CD4-positive, alpha-beta T cell treated with Interleukin-15 for 4 hours (primary cell): Measurements from ENCODE around the gene RRM1.
"Not testable (repeated sequence)": the region's sequence is repeated elsewhere in the genome, so short reads cannot be mapped to it uniquely, and the experiment has no call there.

Source experiments
- DNase-seq: peaks from one replicate; pipeline ENCODE4 v3.0.0-alpha.2; 2020; ENCODE audit warnings: low spot score

The RRM1 gene

DNA sequence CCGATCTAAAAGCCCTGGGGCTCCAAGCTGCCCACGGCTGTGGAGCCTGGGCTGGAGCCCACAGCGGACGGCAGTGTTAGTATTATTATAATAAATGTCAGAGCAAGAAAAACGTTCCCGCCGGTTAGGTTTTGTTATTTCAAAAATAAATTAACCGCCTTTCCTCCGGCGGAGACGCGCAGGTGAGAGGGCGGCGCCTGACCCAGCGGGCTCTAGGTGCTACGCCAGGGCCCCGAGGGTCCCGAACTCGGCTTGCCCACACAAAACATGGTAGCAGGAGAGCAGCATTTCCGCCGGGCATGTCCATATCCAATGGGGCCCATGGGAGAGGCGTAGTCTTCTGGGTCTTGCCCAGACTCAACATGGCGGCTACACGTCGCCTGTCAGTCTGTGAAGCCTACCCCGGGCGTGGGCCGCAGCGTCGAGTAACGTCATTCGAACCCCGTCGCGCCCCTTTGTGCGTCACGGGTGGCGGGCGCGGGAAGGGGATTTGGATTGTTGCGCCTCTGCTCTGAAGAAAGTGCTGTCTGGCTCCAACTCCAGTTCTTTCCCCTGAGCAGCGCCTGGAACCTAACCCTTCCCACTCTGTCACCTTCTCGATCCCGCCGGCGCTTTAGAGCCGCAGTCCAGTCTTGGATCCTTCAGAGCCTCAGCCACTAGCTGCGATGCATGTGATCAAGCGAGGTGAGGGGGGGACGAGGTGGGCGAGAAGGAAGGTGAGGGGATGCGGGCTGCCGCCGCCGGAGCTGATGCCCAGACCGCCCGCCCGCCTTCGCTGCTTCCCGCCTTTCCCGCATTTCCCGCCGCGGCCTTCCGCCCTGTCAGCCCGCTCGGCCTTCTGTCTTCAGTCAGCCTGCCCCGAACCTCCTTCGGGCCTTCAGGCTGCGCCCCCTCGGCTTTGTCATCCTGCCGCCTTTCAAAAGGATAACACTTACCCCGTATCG, at the start of gene RRM1:
TSS of gene RRM1 (plus strand) at position 452 of the 944 bp plus-strand sequence. CDS start at position 666, 214 bp downstream.
- peak; percentile 93 for DNase-seq

DNA sequence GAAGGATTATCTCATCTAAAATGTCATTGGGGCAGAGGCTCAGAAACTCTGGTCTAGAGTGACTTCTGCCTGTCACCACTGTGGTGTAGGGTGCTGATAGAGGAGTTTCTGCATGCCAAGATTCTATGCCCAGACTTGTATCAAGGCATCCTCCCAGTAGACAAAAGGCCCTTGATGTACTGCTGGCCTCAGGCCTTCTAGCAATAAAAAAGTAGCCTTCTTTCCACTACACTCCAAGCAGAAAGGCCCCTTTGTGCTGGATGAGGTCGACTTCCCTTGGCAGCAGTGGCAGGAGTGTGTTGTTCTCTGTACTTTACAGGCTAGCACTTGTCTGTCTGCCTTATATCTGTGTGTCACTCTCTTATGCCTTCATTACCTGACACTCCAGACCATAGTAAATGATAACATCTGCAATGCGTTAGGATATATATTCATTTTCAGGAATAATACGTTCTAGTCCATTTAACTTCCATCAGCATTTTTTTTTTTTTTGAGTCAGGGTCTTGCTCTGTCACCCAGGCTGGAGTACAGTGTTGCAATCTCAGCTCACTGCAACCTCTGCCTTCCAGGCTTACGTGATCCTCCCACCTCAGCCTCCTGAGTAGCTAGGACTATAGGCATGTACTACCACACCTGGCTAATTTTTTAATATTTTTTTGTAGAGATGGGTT, 49.5 kb upstream of the RRM1 start:
- no peak for DNase-seq

DNA sequence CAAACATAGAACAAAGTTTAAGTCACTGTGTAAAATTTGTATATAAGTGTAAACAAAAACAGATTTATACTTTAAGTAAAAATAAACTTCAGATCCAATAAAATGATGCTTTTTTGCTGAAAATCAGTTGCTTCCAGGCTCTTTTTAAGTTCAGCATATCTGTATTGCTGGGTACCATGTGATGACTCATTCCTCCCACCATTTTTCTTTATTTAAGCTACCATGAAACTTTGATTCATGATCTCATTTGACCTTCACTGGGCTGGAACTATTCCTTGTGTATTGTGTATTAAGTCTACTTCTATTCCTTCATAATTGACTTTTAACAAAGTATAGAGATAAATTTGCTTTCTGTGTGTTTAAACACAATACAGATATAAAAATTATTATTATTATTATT, 46.3 kb upstream of the RRM1 start:
- DNase-seq, result no peak

DNA sequence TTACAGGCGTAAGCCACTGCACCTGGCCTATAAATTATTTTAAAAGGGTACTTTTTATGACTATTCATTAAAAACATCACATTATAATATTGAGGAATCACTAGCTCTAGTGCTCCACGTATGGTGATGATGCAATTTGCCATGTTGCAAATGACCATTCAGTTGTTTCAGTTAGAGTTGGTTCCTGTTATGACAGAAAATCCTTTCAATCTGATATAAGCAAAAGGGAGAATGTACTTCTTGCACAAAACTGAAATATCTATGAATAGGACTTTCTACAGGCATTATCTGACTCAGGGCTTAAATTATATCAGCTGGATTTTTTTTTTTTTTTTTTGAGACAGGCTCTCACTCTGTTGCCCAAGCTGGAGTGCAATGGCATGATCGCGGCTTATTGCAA, 45.6 kb upstream of the RRM1 start:
- no peak for DNase-seq

DNA sequence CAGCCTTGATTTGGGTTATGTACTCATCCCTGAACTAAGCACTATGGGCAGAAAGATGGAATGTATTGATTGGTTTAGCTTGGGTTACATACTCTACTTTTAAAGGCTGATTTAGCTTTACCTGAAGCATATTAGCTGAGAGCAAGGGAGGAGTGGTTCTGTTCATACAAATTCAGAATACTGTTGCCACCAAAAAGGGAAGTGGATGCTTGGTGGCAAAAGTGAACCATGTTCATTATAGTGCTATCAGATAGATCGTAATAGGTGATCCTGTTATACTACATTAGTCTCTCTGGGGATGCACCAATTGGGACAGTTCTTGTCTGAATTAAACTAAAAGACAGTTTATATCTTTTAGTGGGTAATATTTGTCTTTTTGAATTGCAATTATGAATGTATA, 44.5 kb upstream of the RRM1 start:
- DNase-seq, result no peak

DNA sequence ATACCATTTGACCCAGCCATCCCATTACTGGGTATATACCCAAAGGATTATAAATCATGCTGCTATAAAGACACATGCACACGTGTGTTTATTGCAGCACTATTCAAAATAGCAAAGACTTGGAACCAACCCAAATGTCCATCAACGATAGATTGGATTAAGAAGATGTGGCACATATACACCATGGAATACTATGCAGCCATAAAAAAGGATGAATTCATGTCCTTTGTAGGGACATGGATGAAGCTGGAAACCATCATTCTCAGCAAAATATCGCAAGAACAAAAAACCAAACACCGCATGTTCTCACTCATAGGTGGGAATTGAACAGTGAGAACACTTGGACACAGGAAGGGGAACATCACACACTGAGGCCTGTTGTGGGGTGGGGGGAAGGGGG, 41.4 kb upstream of the RRM1 start:
- DNase-seq, result not testable (repeated sequence)

DNA sequence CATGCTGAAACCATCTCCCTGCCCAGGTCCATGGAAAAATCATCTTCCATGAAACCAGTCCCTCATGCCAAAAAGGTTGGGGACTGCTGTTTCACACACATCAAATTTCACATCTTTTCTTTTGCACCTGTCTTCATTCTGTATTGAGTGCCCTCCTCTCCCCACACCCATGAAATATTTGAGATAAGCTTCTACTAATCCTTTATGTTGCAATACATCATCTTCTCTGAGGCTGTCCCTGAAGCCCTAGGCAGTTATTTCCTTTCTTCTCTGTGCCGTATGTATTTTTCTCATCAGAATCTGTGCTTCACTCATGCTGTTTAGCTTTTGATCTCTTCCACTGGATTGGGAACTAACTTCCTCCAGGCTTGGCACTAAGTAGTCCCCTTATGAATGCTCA, 40.0 kb upstream of the RRM1 start:
- DNase-seq, result no peak

DNA sequence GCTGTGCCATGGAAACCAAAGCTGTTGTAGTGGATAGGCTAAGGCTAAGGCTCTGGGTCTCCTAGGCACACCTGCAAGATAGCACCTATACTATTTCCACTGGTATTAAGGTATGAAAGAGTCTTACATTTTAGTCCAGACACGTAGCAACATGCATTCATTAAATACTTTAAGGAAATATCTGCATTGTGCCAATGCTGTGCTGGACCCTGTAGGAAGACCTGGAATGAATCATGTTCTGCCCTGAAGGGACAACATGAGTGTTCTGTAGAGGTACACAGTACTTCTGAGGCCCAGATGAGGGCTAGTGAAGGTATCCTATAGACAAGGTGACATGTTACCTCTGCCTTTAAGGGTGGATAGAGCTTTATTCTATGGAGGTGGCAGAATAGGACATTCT, 35.2 kb upstream of the RRM1 start:
- DNase-seq, result no peak

DNA sequence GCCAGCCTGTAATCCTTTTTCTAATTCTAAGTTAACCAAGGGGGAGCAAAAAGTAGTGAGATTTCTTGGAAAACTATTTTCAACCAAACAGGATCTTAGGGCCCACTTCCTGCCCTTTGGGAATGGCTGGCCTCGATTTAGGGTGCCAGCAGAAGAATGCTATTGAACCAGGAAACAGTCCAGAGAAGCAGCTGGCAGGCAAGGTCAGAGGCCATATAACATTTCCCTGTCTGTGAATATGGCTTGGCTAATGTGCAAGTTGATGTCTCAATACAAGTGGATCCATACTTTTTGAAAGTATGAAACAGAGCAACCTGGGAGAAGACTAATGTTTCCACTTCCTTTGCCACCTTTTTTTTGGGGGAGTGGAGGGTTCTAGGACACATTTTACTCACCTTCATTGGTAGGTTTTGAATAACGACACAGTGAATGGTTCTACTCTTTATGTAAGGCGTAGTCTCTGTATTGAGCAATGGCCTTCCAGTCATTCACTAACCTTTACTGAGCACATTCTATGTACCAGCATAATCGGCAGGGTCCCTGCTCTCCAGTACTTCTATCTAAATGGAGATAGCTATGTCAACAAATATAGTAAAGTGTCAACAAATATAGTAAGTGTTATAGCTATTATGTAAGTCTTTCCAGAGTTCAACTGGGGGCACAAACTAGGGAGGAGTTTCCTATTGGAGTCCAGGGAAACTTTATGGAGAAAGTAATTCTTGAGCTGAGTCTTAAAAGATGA, 34.2 kb upstream of the RRM1 start:
- DNase-seq, result no peak

DNA sequence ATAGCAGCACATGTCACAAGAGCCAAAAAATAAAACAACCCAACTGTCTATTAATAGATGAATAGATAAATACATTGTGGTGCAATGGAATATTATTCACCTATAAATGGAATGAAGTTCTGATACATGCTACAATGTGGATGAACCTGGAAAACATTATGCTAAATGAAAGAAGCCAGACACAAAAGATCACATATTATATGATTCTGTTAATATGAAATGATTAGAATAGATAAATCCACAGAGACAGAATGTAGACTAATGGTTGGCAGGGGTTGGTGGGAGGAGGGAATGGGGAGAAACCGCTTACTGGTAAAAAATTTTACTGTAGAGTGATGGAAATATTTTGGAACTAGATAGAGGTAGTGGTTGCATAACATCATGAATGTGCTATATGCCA, 32.9 kb upstream of the RRM1 start:
- DNase-seq, result no peak

DNA sequence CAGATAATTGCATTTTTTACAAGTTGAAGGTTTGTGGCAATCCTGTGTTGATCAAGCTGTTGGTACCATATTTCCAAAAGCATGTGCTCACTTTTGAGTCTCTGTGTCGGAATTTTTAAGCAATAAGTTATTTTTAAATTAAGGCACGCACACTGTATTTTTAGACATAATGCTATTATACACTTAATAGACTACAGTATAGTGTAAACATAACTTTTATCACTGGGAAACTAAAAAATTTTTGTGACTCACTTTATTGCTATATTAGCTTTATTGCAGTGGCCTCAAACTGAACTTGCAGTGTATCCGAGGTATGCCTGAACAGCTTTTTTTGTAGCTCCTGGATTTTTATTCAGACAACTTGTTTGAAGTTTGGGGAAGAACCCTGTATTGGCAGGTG, 31.3 kb upstream of the RRM1 start:
- no peak for DNase-seq

DNA sequence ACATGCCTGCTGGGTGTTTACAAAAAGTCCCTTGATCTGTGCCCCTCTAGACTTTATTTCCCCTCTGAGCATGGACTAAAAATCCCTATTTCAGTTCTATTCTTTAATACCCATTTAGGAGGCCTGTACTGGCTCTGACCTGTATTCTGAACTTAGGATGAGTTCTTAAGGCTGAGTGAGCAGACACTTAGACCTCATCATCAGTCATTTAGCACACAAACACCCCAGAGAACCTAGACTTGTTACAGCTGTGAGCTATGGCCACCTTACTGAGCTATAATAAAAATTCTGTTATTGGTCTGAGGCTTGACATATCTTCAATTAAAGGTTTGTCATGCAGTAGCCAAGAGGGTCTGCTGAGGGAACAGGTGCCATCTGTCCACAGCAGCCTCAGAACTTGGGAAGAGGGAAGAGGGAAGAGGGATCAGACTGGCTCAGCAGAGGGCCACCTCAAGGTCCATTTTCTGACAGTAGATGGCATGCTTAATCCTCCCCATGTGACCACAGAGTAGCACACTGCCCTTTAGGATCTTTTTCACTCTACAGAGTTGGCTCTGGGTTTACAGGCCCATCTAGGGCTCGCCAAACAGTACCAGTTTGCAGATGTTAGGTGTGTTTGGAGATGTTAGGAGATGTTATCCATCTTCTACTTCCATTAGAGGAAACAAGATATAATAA, 30.2 kb upstream of the RRM1 start:
- DNase-seq, result no peak

DNA sequence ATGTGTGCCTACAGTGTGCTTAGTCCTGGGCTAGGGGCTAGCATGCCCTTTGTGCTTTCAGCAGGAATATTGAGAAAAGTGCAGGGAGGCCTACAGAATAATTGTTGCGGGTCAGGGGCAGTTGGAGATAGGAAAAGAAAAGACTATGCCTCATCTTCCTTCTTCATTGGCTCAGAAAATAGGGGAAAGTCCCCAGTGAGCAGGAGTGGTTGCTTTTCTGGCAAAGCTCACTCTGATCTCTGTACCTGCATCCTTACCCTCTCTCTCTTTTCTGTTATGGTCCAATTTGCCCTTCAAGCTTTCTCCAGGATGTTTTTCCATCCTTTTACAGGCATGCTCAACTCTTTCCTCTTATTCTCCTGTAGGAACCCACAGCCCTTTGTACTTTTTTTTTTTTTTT, 29.5 kb upstream of the RRM1 start:
- DNase-seq, result no peak

DNA sequence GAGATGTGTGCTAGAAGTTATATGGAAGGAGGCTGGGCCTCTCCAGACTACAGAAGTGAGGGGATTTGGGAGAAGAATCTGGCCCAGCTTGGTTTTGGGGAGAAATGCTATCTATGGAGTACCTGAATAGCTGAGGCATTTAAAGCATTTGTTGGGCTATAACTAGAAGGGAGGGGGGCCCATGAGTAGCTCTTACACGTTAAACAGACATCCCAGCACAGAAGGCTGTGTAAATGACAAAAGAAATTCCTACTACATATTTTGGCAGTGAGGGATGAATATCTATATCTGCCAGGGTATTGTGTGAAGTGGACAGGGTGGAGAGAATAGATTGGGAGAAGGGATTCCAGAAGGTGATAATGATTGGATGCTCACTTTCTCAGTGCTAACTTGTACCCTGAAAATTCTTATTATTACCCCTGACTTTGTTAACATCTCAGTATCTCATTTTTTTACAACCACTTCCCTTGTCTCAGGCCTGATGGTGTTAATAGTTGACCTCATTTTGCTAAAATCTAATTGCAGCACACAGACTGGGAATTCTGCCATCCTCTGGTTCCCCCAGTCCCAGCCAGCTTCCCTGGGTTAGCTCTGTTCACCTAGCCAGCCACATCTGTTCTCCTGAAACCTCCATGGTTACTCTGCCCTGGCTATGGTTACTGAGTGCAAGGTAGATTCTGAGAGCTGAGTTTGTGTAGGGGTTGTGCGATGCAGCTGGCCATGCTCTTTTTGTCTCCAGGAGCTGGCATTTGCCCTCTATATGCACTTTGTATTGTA, 28.8 kb upstream of the RRM1 start:
- no peak for DNase-seq

DNA sequence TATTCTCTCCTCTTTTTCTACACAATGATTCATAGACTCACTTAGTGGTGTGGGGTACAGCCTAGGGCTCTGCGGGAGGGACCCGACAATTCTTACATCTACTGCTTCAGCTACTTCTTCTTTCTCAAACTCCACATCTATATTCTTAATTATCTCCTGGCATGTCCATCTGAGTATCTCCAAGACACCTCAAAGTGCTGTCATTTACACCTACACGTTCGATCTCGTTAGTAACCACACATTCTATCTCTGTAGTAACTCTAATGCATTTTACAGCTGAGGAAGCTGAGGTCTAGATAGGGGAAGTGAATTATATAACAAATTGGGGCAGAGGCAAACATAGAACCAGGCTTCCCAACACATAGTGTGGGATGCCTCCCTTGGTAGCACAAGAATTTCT, 27.7 kb upstream of the RRM1 start:
- DNase-seq, result no peak

DNA sequence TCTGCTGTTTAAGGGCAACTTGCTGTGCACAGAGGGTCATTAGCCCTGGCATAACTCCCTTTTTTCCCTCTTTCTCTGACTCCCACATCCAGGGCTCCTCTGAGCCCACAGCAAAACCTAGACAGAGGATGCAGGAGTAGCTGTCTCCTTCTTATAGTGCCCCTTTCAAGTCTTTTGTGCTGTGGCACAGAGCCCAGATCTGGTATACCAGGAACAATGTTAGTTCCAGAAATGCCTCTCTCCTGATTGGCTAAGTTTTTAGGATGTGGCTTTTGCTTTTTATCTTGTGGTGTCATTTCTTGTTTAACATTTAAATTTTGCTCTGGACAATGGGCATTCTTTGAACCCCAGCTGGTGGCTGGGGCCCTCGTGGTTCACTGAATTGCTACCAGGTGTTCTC, 25.6 kb upstream of the RRM1 start:
- peak; percentile 18 for DNase-seq

DNA sequence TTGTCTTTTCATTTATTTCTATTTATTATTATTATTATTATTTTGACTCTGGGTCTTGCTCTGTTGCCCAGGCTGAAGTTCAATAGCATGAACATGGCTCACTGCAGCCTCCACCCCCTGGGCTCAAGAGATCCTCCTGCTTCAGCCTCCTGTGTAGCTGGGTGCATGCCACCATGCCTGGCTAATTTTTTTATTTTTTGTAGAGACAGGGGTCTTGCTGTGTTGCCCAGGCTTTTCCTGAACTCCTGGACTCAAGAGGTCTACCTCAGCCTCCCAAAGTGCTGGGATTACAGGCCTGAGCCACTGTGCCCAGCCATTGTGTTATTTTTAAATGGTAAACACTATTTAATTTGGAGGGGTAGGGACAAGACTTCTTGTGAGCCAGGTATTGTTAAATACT, 23.3 kb upstream of the RRM1 start:
- DNase-seq, result no peak

DNA sequence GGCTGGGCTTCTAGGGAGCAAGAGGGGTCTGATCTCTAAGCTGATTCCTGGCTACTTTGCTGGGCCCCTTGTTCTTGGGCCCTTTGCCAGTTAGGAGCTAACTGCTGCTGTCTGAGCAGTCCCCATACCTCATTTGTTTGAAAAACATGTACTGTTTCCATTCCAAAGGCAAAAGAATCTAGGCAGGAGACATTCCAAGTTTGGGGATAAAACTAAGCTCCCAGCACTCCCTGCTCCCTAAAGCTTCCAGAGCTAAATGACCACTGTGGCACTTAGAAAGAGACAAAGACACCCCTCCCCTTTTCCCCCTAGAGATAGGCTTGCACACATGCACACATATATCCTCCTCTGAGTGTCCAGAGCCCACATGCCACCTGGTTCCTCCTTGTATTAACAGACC, 22.7 kb upstream of the RRM1 start:
- no peak for DNase-seq

DNA sequence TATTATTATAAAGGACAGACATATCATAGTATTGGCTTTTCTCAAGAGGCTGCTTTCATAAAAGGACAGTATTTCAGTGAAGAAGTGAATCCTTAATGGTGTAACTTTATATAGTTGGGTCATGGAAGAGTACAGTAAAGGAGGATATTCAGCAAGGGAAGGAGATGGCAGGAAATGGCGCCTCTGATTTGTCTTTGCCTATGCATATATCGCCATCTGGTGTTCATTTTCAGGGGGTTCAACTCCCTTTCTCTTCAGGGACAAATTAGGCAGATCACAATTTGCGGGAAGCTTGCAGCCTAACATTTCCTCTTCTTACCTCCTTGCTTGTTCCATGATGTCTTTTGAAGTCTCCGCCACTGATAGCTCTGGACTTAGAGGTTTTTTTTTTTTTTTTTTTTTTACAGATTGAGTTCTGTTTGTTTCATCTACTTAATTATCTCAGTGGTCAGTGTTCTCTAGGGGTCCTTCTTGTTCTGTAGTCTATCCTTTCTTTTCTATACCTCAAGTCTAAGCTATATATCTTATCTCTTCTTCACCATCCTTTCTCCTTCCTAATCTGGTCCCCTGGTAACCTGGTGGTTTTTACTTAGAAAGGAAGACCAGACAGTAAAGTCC, 21.8 kb upstream of the RRM1 start:
- peak; percentile 78 for DNase-seq

DNA sequence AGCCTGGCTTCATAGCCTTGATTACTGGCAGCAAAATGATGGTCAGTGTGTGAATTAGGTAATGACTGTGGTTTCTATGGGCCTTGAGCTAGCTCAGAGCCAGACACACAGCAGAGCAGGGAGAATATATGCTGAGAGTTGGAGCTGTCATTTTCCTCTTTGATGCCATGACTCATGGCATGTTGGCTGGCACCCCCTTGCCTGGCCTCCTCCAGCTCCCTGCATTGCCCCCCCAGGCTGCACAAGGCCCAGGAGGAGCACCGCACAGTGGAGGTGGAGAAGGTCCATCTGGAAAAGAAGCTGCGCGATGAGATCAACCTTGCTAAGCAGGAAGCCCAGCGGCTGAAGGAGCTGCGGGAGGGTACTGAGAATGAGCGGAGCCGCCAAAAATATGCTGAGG, 20.3 kb upstream of the RRM1 start:
- DNase-seq, result no peak

DNA sequence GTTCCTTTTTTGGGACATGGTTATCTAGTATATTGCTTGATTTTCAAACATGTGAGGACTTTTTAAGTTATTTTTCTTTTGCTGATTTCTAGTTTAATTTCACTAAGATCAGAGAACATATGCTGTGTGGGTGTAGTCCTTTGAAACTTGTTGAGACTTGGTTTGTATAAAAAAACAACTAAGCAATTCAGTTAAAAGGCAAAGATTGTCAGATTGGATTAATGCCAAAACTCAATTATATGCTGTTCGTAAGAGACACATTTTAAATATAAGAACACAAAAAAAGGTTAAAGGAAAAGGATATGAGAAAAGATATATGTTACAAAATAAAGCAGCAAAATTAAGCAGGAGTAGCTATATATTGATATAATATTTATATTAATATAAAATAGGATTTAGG, 17.8 kb upstream of the RRM1 start:
- no peak for DNase-seq
